HepG2 (cell line): ENCODE measurements around the gene ATG4D. TPM values are rescaled to one million over a fixed set of nuclear protein-coding genes. Genes with fewer than 3 reads are reported as not detected.

Experiments
- ATAC-seq: fragments of 200-7000 bp; cut with Tn5 transposase; 3 replicates; pipeline ENCODE4 v1.9.1; 2020; ENCODE audit warnings: mild to moderate bottlenecking, moderate library complexity
- BruUV-seq: library from RNA; stranded (reverse); fragments of 400-500 nt; replicated peaks from 2 replicates; lab custom pipeline; 2021; lab: Mats Ljungman, UMichigan
- CTCF ChIA-PET: fragments of 300-600 bp; formaldehyde crosslinking; extraction: SDS; loops from one replicate; lab custom pipeline; 2021; ENCODE audit warnings: low total read pairs, inconsistent platforms, low intra/inter-chr PET ratio; lab: Yijun Ruan, JAX
- POLR2A ChIA-PET: fragments of 350-600 bp; sonication (Branson Sonifier 250); formaldehyde crosslinking; loops from one replicate; lab custom pipeline; 2020; ENCODE audit warnings: antibody characterized with exemption, inconsistent platforms; lab: Yijun Ruan, JAX
- DNase-seq: peaks from one replicate; pipeline ENCODE4 v3.0.0-alpha.2; 2015; ENCODE audit warnings: low spot score
- FAIRE-seq: peaks from 3 replicates; lab custom pipeline; 2011; peaks lifted over from hg19 to GRCh38; lab: Jason Lieb, UNC
- H2AFZ ChIP-seq: one replicate; pipeline ENCODE4 v1.6.1; 2011; ENCODE audit warnings: low read length, inconsistent platforms
- H3K27ac ChIP-seq: fragments of 300-600 bp; 3 replicates; pipeline ENCODE4 v1.8.0; 2011; ENCODE audit warnings: mixed run types, mild to moderate bottlenecking, mixed read lengths, low read length, inconsistent platforms; ENCODE audit not compliant: insufficient read depth; ENCODE audit errors: extremely low read length
- H3K27me3 ChIP-seq, 2 experiments: fragments of 200-600 bp in 1 of 2; 2 replicates in 1 of 2; 3 replicates in 1 of 2; pipeline versions ENCODE4 v1.6.0 to v1.8.0; 2011; ENCODE audit warnings: low read length in 2 of 2, mild to moderate bottlenecking in 2 of 2, moderate library complexity in 2 of 2, inconsistent platforms in 1 of 2; ENCODE audit not compliant: insufficient read depth in 2 of 2, control insufficient read depth in 1 of 2
- H3K36me3 ChIP-seq, 2 experiments: fragments of 200-600 bp in 1 of 2; replicated peaks in 1 of 2; 2 replicates in 1 of 2; 3 replicates in 1 of 2; pipeline versions ENCODE4 v1.5.1 to v1.8.0; 2011; ENCODE audit warnings: low read length in 2 of 2, inconsistent platforms in 1 of 2; ENCODE audit not compliant: insufficient read depth in 2 of 2, control insufficient read depth in 1 of 2
- H3K4me1 ChIP-seq: 2 replicates; pipeline ENCODE4 v1.5.1; 2012; ENCODE audit warnings: low read length, inconsistent platforms; ENCODE audit not compliant: insufficient read depth
- H3K4me2 ChIP-seq: 2 replicates; pipeline ENCODE4 v1.6.0; 2011; ENCODE audit warnings: low read depth, low read length, inconsistent platforms
- H3K4me3 ChIP-seq, 3 experiments: fragments of 200-600 bp in 1 of 3; sonication (generic), shearing (Covaris generic) in 1 of 3; replicated peaks in 1 of 3; 2 replicates each; pipeline ENCODE4 v1.5.1; 2011 to 2016; ENCODE audit warnings: low read length in 3 of 3, inconsistent platforms in 2 of 3, low read depth in 2 of 3, mild to moderate bottlenecking in 2 of 3, control low read depth in 1 of 3, mixed read lengths in 1 of 3; ENCODE audit not compliant: insufficient read depth in 1 of 3
- H3K79me2 ChIP-seq: one replicate; pipeline ENCODE4 v1.6.1; 2011; ENCODE audit warnings: low read length, inconsistent platforms; ENCODE audit not compliant: insufficient read depth
- H3K9ac ChIP-seq: 2 replicates; pipeline ENCODE4 v1.6.0; 2011; ENCODE audit warnings: mild to moderate bottlenecking, low read depth, low read length, inconsistent platforms; ENCODE audit not compliant: insufficient read depth
- H3K9me3 ChIP-seq: 2 replicates; pipeline ENCODE4 v1.5.1; 2012; ENCODE audit warnings: mild to moderate bottlenecking, low read length
- H4K20me1 ChIP-seq: 2 replicates; pipeline ENCODE4 v1.6.0; 2011; ENCODE audit warnings: inconsistent platforms, mild to moderate bottlenecking, low read length, moderate library complexity; ENCODE audit not compliant: insufficient read depth
- AGO2 ChIP-seq: fragments of 200-400 bp; formaldehyde crosslinking; optimal IDR thresholded peaks from 2 replicates; pipeline ENCODE3; 2017; ENCODE audit warnings: mild to moderate bottlenecking, low read depth, low read length, moderate library complexity
- GATAD2A ChIP-seq: IDR thresholded peaks from 2 replicates; pipeline ENCODE4 v1.6.1; 2016
- MYC ChIP-seq: sonication (generic); formaldehyde crosslinking; IDR thresholded peaks from 2 replicates; pipeline ENCODE4 v1.9.0; 2021; ENCODE audit warnings: missing genetic modification reagents, borderline replicate concordance
- NFYC ChIP-seq: IDR thresholded peaks from 2 replicates; pipeline ENCODE4 v1.6.1; 2016; ENCODE audit warnings: missing genetic modification reagents, missing compliant biosample characterization
- TBX2 ChIP-seq: sonication (generic); formaldehyde crosslinking; IDR thresholded peaks from 2 replicates; pipeline ENCODE4 v1.5.0; 2020; ENCODE audit warnings: missing genetic modification reagents, mild to moderate bottlenecking, borderline replicate concordance
- ZC3H13 ChIP-seq: sonication (generic); formaldehyde crosslinking; IDR thresholded peaks from 2 replicates; pipeline ENCODE4 v1.8.1; 2023; ENCODE audit warnings: mild to moderate bottlenecking, missing genetic modification reagents, moderate library complexity
- ZMYM3 ChIP-seq: sonication (generic); formaldehyde crosslinking; IDR thresholded peaks from 2 replicates; pipeline ENCODE4 v1.5.1; 2020; ENCODE audit warnings: mild to moderate bottlenecking, missing genetic modification reagents
- ZNF451 ChIP-seq: sonication (generic); formaldehyde crosslinking; IDR thresholded peaks from 2 replicates; pipeline ENCODE4 v1.5.0; 2020; ENCODE audit warnings: mild to moderate bottlenecking, missing genetic modification reagents
- ZNF629 ChIP-seq: sonication (generic); formaldehyde crosslinking; conservative IDR thresholded peaks from 2 replicates; pipeline ENCODE4 v1.5.0; 2020; ENCODE audit warnings: missing genetic modification reagents
- ZNF670 ChIP-seq: sonication (generic); formaldehyde crosslinking; IDR thresholded peaks from 2 replicates; pipeline ENCODE4 v1.8.0; 2022; ENCODE audit warnings: mild to moderate bottlenecking, missing genetic modification reagents, borderline replicate concordance
- WGBS: methylation state at CpG from one replicate; pipeline ENCODE4 v1.1.6; 2017; ENCODE audit warnings: low lambda C conversion rate; 5-methylcytosine and 5-hydroxymethylcytosine counted together
- in situ Hi-C: cut with HindIII; loops from 2 replicates; pipeline ENCODE4 v1.10.0; 2017; ENCODE audit warnings: low pct_unique_long_range_greater_than_20kb; ENCODE audit not compliant: extremely low pct_ligation_motif_present
- intact Hi-C: fragments of 100-400 bp; cut with micrococcal nuclease; formaldehyde crosslinking; loops from one replicate; pipeline ENCODE4 v1.10.0; 2022; ENCODE audit not compliant: unreplicated experiment
- polyA plus RNA-seq, 8 experiments: library from polyadenylated mRNA; depleted of rRNA in 3 of 8; stranded (reverse) in 7 of 8; unstranded in 1 of 8; fragments of >200 nt; fragmentation: Illumina TruSeq in 4 of 8; extraction: Trizol in 4 of 8; gene quantifications; 2 replicates each; pipeline versions ENCODE4 v1.2.1 to v1.2.3, GENCODE V29; 2011 to 2016; ENCODE audit warnings: low read depth in 4 of 8, missing spikeins in 1 of 8, mixed read lengths in 1 of 8; ENCODE audit not compliant: insufficient read depth in 1 of 8
- total RNA-seq, 5 experiments: library from RNA; depleted of rRNA; stranded (reverse); fragments of >200 nt; fragmentation: Illumina TruSeq; extraction: Trizol; gene quantifications; 2 replicates each; pipeline ENCODE4 v1.2.3, GENCODE V29; 2016; ENCODE audit warnings: low read depth in 1 of 5
- TF ChIP-seq, protein P1 (sequence below): sonication (generic); formaldehyde crosslinking; IDR thresholded peaks from 2 replicates; pipeline ENCODE4 v1.9.0; 2021; ENCODE audit warnings: missing genetic modification reagents, mild to moderate bottlenecking, borderline replicate concordance
- TF ChIP-seq, protein P2 (sequence below): sonication (generic); formaldehyde crosslinking; IDR thresholded peaks from 2 replicates; pipeline ENCODE4 v1.9.0; 2022; ENCODE audit warnings: missing genetic modification reagents, mild to moderate bottlenecking, borderline replicate concordance

Gene ATG4D
- total and polyA plus RNA-seq, 2 of the 13 experiments (the other 11 are each of a cell fraction or from before 2014, with no cell fraction given), result 17.8 to 19.0 TPM

DNA sequence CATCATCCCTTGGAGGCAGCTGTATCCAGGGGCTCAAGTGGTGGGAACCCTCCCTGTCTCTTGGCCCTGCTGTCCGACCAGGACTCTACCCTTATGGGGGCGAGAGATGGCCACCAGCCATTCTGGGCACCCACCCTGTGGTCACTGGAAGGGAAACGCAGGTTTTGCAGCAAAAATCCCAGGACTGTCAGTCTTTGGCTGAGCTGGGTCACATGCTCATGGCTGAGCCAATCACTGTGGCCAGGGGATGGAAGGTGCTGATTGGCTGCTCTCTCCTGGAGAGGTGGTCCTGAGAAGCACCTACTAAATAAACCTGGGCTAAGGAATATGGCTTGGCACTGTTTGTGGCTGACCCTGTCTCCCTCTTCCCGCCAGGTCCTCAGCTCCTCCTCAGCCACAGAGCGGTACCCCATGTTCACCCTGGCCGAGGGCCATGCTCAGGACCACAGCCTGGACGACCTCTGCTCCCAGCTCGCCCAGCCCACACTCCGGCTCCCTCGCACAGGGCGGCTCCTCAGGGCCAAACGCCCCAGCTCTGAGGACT, 8.9 kb downstream of the ATG4D start (continued):
- TF ChIP-seq, protein P1, sequence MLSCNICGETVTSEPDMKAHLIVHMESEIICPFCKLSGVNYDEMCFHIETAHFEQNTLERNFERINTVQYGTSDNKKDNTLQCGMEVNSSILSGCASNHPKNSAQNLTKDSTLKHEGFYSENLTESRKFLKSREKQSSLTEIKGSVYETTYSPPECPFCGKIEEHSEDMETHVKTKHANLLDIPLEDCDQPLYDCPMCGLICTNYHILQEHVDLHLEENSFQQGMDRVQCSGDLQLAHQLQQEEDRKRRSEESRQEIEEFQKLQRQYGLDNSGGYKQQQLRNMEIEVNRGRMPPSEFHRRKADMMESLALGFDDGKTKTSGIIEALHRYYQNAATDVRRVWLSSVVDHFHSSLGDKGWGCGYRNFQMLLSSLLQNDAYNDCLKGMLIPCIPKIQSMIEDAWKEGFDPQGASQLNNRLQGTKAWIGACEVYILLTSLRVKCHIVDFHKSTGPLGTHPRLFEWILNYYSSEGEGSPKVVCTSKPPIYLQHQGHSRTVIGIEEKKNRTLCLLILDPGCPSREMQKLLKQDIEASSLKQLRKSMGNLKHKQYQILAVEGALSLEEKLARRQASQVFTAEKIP (CRISPR knock-in tag), result no peak
- TF ChIP-seq AGO2 (peak; percentile 82), NFYC (peak; percentile 76), ZNF451 (CRISPR knock-in tag) (no peak), TBX2 (CRISPR knock-in tag) (no peak), MYC (CRISPR knock-in tag) (no peak), ZNF670 (CRISPR knock-in tag) (no peak), GATAD2A (CRISPR knock-in tag) (no peak)

GRCh38 chr19:10553087-10553667, 9.5 kb downstream of the ATG4D start:
- no peaks in the 10 kb centered on the region for H3K4me1 ChIP-seq
- TF ChIP-seq NFYC (no peak), ZNF629 (CRISPR knock-in tag) (peak; percentile 83), ZMYM3 (CRISPR knock-in tag) (0 out of 2 replicates have a peak, but pooled peaks have one; percentile 11), AGO2 (peak; percentile 52), ZC3H13 (CRISPR knock-in tag) (0 out of 2 replicates have a peak, but pooled peaks have one; percentile 48)
- TF ChIP-seq, protein P2, sequence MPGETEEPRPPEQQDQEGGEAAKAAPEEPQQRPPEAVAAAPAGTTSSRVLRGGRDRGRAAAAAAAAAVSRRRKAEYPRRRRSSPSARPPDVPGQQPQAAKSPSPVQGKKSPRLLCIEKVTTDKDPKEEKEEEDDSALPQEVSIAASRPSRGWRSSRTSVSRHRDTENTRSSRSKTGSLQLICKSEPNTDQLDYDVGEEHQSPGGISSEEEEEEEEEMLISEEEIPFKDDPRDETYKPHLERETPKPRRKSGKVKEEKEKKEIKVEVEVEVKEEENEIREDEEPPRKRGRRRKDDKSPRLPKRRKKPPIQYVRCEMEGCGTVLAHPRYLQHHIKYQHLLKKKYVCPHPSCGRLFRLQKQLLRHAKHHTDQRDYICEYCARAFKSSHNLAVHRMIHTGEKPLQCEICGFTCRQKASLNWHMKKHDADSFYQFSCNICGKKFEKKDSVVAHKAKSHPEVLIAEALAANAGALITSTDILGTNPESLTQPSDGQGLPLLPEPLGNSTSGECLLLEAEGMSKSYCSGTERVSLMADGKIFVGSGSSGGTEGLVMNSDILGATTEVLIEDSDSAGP, result no peak
- H3K79me2 ChIP-seq, result no peaks in the 10 kb centered on the region
- TSS peak; percentile 81 for BruUV-seq
- WGBS, result 95% methylated on average over 11 of the region's 13 CpGs
- H3K4me2 ChIP-seq, result no peak overlapping the region
- H3K27ac ChIP-seq, result no peak overlapping the region
- H3K9me3 ChIP-seq, result no peaks in the 10 kb centered on the region
- ChIA-PET CTCF (no interaction called here), POLR2A (interaction anchor here (1.1 to 1.9 kb wide), 5 partner anchors 10 to 49 kb away, joined by 3 to 4 read pairs (median 4); no protein-coding TSS in a partner anchor)
- H2AFZ ChIP-seq, result no peak overlapping the region
- intact Hi-C loops (no loop called here), in situ Hi-C loops (no loop called here)
- ATAC-seq (peak; percentile 9; the same call in 1 of the 3 replicates), FAIRE-seq (no peak), DNase-seq (no peak)
- H3K9ac ChIP-seq, result no peak overlapping the region
- H3K27me3 ChIP-seq, result no peaks in the 10 kb centered on the region
- peaks cover 15 to 71% of the 10 kb centered on the region in 2 experiments for H3K36me3 ChIP-seq
- no peaks in the 10 kb centered on the region for H4K20me1 ChIP-seq
- no peak overlapping the region for H3K4me3 ChIP-seq
